ENCODE results near the gene PPP3CB.
A peak's percentile ranks its signal among the peaks of the same experiment; 100 is the strongest.
"Not testable (repeated sequence)": the region's sequence is repeated elsewhere in the genome, so short reads cannot be mapped to it uniquely, and the experiment has no call there.

Gene PPP3CB

GRCh38 chr10:73414230-73414945 is 81.4 kb downstream of the PPP3CB start:
- DNase-seq (ENCODE audit: low read depth, low spot score): no peak

GRCh38 chr10:73413528-73414229 is 82.1 kb downstream of the PPP3CB start, which contains the start of gene ANXA7:
ANXA7 (minus strand) TSS chr10:73414058; CDS start chr10:73400856, 13,202 bp downstream.
- DNase-seq (ENCODE audit: low read depth, low spot score): peak; percentile 97

GRCh38 chr10:73413108-73413527 is 82.7 kb downstream of the PPP3CB start:
- DNase-seq (ENCODE audit: low read depth, low spot score): no peak

- no peak for DNase-seq (ENCODE audit: low read depth, low spot score)
Observed at GRCh38 chr10:73410897-73411296, 84.9 kb downstream of the PPP3CB start.

GRCh38 chr10:73408978-73409521 is 86.8 kb downstream of the PPP3CB start:
- DNase-seq (ENCODE audit: low read depth, low spot score): no peak

- no peak for DNase-seq (ENCODE audit: low read depth, low spot score)
Observed at GRCh38 chr10:73408061-73408460, 87.8 kb downstream of the PPP3CB start.

- no peak for DNase-seq (ENCODE audit: low read depth, low spot score)
Observed at GRCh38 chr10:73407495-73407894, 88.3 kb downstream of the PPP3CB start.

- DNase-seq (ENCODE audit: low read depth, low spot score): no peak
Observed at GRCh38 chr10:73406846-73407245, 89.0 kb downstream of the PPP3CB start.

GRCh38 chr10:73405556-73405955 is 90.3 kb downstream of the PPP3CB start:
- DNase-seq (ENCODE audit: low read depth, low spot score): no peak

- no peak for DNase-seq (ENCODE audit: low read depth, low spot score)
Observed at GRCh38 chr10:73404690-73405089, 91.1 kb downstream of the PPP3CB start.

GRCh38 chr10:73401636-73402035 is 94.2 kb downstream of the PPP3CB start:
- DNase-seq (ENCODE audit: low read depth, low spot score): no peak

GRCh38 chr10:73399063-73399462 is 96.8 kb downstream of the PPP3CB start:
- DNase-seq (ENCODE audit: low read depth, low spot score): no peak

- no peak for DNase-seq (ENCODE audit: low read depth, low spot score)
Observed at GRCh38 chr10:73398024-73398423, 97.8 kb downstream of the PPP3CB start.

- DNase-seq (ENCODE audit: low read depth, low spot score): not testable (repeated sequence)
Observed at GRCh38 chr10:73394325-73394724, 101.5 kb downstream of the PPP3CB start.

GRCh38 chr10:73388228-73388627 is 107.6 kb downstream of the PPP3CB start:
- no peak for DNase-seq (ENCODE audit: low read depth, low spot score)

GRCh38 chr10:73386583-73386982 is 109.2 kb downstream of the PPP3CB start:
- no peak for DNase-seq (ENCODE audit: low read depth, low spot score)

Measured in astrocyte of the hippocampus (primary cell).